ENCODE data around the gene CLEC11A.

GRCh38 chr19:50710612-50711011 is 12.6 kb upstream of the CLEC11A start:
- TF ChIP-seq, protein P1, sequence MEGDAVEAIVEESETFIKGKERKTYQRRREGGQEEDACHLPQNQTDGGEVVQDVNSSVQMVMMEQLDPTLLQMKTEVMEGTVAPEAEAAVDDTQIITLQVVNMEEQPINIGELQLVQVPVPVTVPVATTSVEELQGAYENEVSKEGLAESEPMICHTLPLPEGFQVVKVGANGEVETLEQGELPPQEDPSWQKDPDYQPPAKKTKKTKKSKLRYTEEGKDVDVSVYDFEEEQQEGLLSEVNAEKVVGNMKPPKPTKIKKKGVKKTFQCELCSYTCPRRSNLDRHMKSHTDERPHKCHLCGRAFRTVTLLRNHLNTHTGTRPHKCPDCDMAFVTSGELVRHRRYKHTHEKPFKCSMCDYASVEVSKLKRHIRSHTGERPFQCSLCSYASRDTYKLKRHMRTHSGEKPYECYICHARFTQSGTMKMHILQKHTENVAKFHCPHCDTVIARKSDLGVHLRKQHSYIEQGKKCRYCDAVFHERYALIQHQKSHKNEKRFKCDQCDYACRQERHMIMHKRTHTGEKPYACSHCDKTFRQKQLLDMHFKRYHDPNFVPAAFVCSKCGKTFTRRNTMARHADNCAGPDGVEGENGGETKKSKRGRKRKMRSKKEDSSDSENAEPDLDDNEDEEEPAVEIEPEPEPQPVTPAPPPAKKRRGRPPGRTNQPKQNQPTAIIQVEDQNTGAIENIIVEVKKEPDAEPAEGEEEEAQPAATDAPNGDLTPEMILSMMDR (conservative IDR thresholded peaks at IDR 0.05; ENCODE audit: low read length) = no peak
- no peak for TF ChIP-seq EZH2phosphoT487 (IDR thresholded peaks at IDR 0.05; ENCODE audit: borderline replicate concordance, low read depth, low read length)

Measured in OCI-LY7 (cell line).